Astrocyte (in vitro differentiated cells and primary cell): ENCODE measurements around the gene UGT3A1. TPM values are rescaled to one million over a fixed set of nuclear protein-coding genes. Genes with fewer than 3 reads are reported as not detected.

Experiments used
- DNase-seq: peaks from one replicate; pipeline ENCODE4 v3.0.0-alpha.2; 2010; ENCODE audit warnings: low read depth
- FAIRE-seq: peaks from 2 replicates; lab custom pipeline; 2011; peaks lifted over from hg19 to GRCh38; lab: Jason Lieb, UNC
- H2AFZ ChIP-seq: 2 replicates; pipeline ENCODE4 v1.6.0; 2012; ENCODE audit warnings: low read depth, low read length, inconsistent platforms
- H3K27ac ChIP-seq: 2 replicates; pipeline ENCODE4 v1.5.1; 2011; ENCODE audit warnings: low read depth, low read length, inconsistent platforms
- H3K27me3 ChIP-seq: 2 replicates; pipeline ENCODE4 v1.6.0; 2011; ENCODE audit warnings: low read length, inconsistent platforms; ENCODE audit not compliant: insufficient read depth
- H3K36me3 ChIP-seq: 2 replicates; pipeline ENCODE4 v1.5.1; 2011; ENCODE audit warnings: low read length, inconsistent platforms; ENCODE audit not compliant: insufficient read depth
- H3K4me1 ChIP-seq: 2 replicates; pipeline ENCODE4 v1.5.1; 2011; ENCODE audit warnings: low read length, inconsistent platforms; ENCODE audit not compliant: insufficient read depth
- H3K4me2 ChIP-seq: 2 replicates; pipeline ENCODE4 v1.6.0; 2012; ENCODE audit warnings: low read length, inconsistent platforms
- H3K4me3 ChIP-seq: 2 replicates; pipeline ENCODE4 v1.5.1; 2011; ENCODE audit warnings: low read depth, mild to moderate bottlenecking, low read length, inconsistent platforms; ENCODE audit not compliant: insufficient read depth
- H3K79me2 ChIP-seq: 2 replicates; pipeline ENCODE4 v1.6.0; 2012; ENCODE audit warnings: mild to moderate bottlenecking, low read length, inconsistent platforms; ENCODE audit not compliant: insufficient read depth
- H3K9ac ChIP-seq: 2 replicates; pipeline ENCODE4 v1.6.0; 2012; ENCODE audit warnings: mild to moderate bottlenecking, low read length, inconsistent platforms
- H3K9me3 ChIP-seq: 2 replicates; pipeline ENCODE4 v1.5.1; 2012; ENCODE audit warnings: low read depth, mild to moderate bottlenecking, low read length, inconsistent platforms; ENCODE audit not compliant: insufficient read depth
- H4K20me1 ChIP-seq: 2 replicates; pipeline ENCODE4 v1.6.0; 2012; ENCODE audit warnings: low read length, inconsistent platforms; ENCODE audit not compliant: insufficient read depth
- H3K27ac Mint-ChIP-seq: one replicate; pipeline ENCODE4 v1.8.0; 2021; ENCODE audit warnings: mild to moderate bottlenecking, mixed read lengths; ENCODE audit not compliant: unreplicated experiment
- H3K27me3 Mint-ChIP-seq: one replicate; pipeline ENCODE4 v1.8.0; 2021; ENCODE audit warnings: low read depth, mixed read lengths; ENCODE audit not compliant: unreplicated experiment
- H3K36me3 Mint-ChIP-seq: one replicate; pipeline ENCODE4 v1.8.0; 2021; ENCODE audit warnings: low read depth, mixed read lengths; ENCODE audit not compliant: unreplicated experiment
- H3K4me1 Mint-ChIP-seq: one replicate; pipeline ENCODE4 v1.8.0; 2021; ENCODE audit warnings: low read depth, mixed read lengths; ENCODE audit not compliant: unreplicated experiment
- H3K4me3 Mint-ChIP-seq: one replicate; pipeline ENCODE4 v1.8.0; 2021; ENCODE audit warnings: mild to moderate bottlenecking, moderate library complexity, mixed read lengths; ENCODE audit not compliant: unreplicated experiment
- H3K9me3 Mint-ChIP-seq: one replicate; pipeline ENCODE4 v1.8.0; 2021; ENCODE audit warnings: mild to moderate bottlenecking, mixed read lengths; ENCODE audit not compliant: unreplicated experiment
- EZH2 ChIP-seq: IDR thresholded peaks from 2 replicates; pipeline ENCODE4 v1.6.1; 2012; ENCODE audit warnings: mild to moderate bottlenecking, low read length, inconsistent platforms; ENCODE audit not compliant: insufficient read depth
- total RNA-seq: library from RNA; stranded (reverse); gene quantifications from 2 replicates; pipeline ENCODE4 v1.2.1, GENCODE V29; 2021
- TF ChIP-seq, protein P1 (sequence below): IDR thresholded peaks from 2 replicates; pipeline ENCODE4 v1.5.1; 2011; ENCODE audit warnings: low read depth, mild to moderate bottlenecking, inconsistent platforms, low read length, moderate library complexity; ENCODE audit not compliant: insufficient read depth

Gene UGT3A1
- total RNA-seq, 1 donor from 2014 or later: 0.14 TPM

DNA sequence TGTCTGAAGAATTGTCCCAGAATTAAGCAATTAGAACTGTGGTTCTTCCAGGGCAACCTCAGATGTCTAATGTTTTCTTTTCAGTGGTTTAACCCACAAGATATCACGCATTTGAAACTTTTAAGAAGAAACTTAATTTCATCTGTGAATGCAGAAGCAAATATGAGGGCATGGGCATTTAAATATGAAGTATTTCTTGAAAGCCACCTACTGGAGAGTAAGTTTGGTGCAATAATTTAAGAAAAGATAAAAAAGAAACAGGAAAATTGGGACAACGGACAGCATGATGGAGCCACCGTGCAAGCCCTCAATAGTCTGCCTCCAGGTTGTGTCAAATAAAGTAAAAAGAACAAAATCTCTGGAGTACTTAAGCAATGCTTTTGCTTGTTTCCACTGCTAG, 51.6 kb downstream of the UGT3A1 start:
- H3K27ac Mint-ChIP-seq: no peak overlapping the region
- H3K36me3 ChIP-seq: no peaks in the 10 kb centered on the region
- FAIRE-seq (no peak), DNase-seq (no peak)
- no peaks in the 10 kb centered on the region for H3K36me3 Mint-ChIP-seq
- no peaks in the 10 kb centered on the region for H4K20me1 ChIP-seq
- H3K27ac ChIP-seq: no peak overlapping the region
- H3K4me2 ChIP-seq: no peak overlapping the region
- no peaks in the 10 kb centered on the region for H3K27me3 Mint-ChIP-seq
- H3K9ac ChIP-seq: no peak overlapping the region
- no peak overlapping the region for H2AFZ ChIP-seq
- H3K4me1 ChIP-seq: no peaks in the 10 kb centered on the region
- no peaks in the 10 kb centered on the region for H3K4me1 Mint-ChIP-seq
- no peaks in the 10 kb centered on the region for H3K79me2 ChIP-seq
- H3K9me3 Mint-ChIP-seq: peaks cover 2% of the 10 kb centered on the region
- H3K4me3 ChIP-seq: no peak overlapping the region
- peaks cover 4% of the 10 kb centered on the region for H3K27me3 ChIP-seq
- no peak for TF ChIP-seq EZH2
- TF ChIP-seq, protein P1, sequence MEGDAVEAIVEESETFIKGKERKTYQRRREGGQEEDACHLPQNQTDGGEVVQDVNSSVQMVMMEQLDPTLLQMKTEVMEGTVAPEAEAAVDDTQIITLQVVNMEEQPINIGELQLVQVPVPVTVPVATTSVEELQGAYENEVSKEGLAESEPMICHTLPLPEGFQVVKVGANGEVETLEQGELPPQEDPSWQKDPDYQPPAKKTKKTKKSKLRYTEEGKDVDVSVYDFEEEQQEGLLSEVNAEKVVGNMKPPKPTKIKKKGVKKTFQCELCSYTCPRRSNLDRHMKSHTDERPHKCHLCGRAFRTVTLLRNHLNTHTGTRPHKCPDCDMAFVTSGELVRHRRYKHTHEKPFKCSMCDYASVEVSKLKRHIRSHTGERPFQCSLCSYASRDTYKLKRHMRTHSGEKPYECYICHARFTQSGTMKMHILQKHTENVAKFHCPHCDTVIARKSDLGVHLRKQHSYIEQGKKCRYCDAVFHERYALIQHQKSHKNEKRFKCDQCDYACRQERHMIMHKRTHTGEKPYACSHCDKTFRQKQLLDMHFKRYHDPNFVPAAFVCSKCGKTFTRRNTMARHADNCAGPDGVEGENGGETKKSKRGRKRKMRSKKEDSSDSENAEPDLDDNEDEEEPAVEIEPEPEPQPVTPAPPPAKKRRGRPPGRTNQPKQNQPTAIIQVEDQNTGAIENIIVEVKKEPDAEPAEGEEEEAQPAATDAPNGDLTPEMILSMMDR: peak; percentile 11
- no peak overlapping the region for H3K4me3 Mint-ChIP-seq
- no peaks in the 10 kb centered on the region for H3K9me3 ChIP-seq

DNA sequence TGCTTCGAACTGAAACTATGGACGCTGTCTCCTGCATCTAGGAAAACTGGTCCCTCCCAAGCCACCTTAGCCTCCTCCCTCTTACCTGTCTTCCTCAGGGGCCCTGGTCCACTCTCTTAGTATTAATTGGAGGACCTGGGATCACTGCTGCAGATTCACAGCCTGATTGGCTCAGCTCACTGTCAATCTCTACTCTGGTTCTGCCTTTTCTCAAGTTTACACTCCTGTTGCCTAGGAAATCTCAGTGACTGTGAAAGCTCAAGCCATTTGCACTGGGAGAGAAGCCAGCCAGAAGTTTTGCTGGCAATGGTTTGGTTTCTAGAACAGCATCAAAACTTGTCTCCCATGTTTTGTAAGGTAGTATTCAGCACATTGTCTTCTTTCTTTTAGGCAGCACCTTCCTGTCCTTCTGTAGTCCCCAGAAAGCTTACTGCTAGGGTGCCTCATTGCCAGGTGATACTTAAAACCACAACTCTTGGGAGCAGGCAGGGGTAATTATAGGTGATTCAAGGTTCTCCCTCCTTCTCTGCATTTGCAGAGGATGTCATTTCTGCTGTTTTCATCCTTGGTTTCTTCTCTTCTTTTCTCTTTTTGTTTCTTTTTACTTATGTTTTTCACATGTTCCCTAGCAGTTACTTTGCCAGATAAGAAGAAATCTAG, 52.5 kb downstream of the UGT3A1 start, which contains the start of gene CAPSL:
TSS of gene CAPSL (minus strand) at position 55 of the 660 bp plus-strand sequence. CDS start 17,502 bp downstream, outside the sequence.
- H3K9me3 ChIP-seq: no peaks in the 10 kb centered on the region
- H3K4me3 ChIP-seq: no peak within 1 kb of the TSS
- Mint-ChIP-seq H3K4me1 (no peaks in the 10 kb centered on the region), H3K9me3 (no peaks in the 10 kb centered on the region), H3K4me3 (no peak within 1 kb of the TSS), H3K36me3 (no peaks in the 10 kb centered on the region), H3K27ac (peak within 1 kb of the TSS; percentile 75), H3K27me3 (no peaks in the 10 kb centered on the region)
- DNase-seq (peak; percentile 68), FAIRE-seq (no peak)
- H3K27ac ChIP-seq: no peak within 1 kb of the TSS
- H2AFZ ChIP-seq: no peak within 1 kb of the TSS
- no peaks in the 10 kb centered on the region for H3K36me3 ChIP-seq
- H3K27me3 ChIP-seq: peaks cover 4% of the 10 kb centered on the region
- H3K4me1 ChIP-seq: no peaks in the 10 kb centered on the region
- no peak within 1 kb of the TSS for H3K4me2 ChIP-seq
- H3K79me2 ChIP-seq: no peaks in the 10 kb centered on the region
- no peaks in the 10 kb centered on the region for H4K20me1 ChIP-seq
- TF ChIP-seq EZH2: no peak
- TF ChIP-seq, protein P1: no peak
- H3K9ac ChIP-seq: no peak within 1 kb of the TSS
